Measurements from ENCODE around the gene BAG5.

Gene BAG5

GRCh38 chr14:103600503-103600902 is 38.0 kb upstream of the BAG5 start:
- H2AFZ ChIP-seq (ENCODE audit: low read length): no peak overlapping the region
- H3K9me2 ChIP-seq (replicated peaks; ENCODE audit: low read depth, low read length): no peaks in the 10 kb centered on the region
- H4K20me1 ChIP-seq (ENCODE audit: insufficient read depth, low read length, poor library complexity, severe bottlenecking): no peaks in the 10 kb centered on the region
- H3K4me1 ChIP-seq (ENCODE audit: insufficient read depth, low read length, poor library complexity, severe bottlenecking): peaks cover 7% of the 10 kb centered on the region
- H3K27me3 ChIP-seq (ENCODE audit: insufficient read depth, low read length, poor library complexity, severe bottlenecking): no peaks in the 10 kb centered on the region
- no peak for TF ChIP-seq EZH2phosphoT487 (IDR thresholded peaks at IDR 0.05; ENCODE audit: borderline replicate concordance)
- TF ChIP-seq CTCF (conservative IDR thresholded peaks at IDR 0.05; ENCODE audit: low read length): no peak
- H3K9me3 ChIP-seq (ENCODE audit: insufficient read depth, low read depth, low read length): no peaks in the 10 kb centered on the region
- no peak overlapping the region for H3K4me3 ChIP-seq (ENCODE audit: low read length, poor library complexity, severe bottlenecking)
- H3K36me3 ChIP-seq (ENCODE audit: insufficient read depth, low read length): no peaks in the 10 kb centered on the region
- H3K4me2 ChIP-seq (ENCODE audit: low read depth, low read length, poor library complexity, severe bottlenecking): no peak overlapping the region
- no peaks in the 10 kb centered on the region for H3F3A ChIP-seq (ENCODE audit: low read depth)
- no peak overlapping the region for H3K9ac ChIP-seq (ENCODE audit: low read depth, low read length, poor library complexity, severe bottlenecking)
- H3K79me2 ChIP-seq (ENCODE audit: insufficient read depth, low read length): no peaks in the 10 kb centered on the region

GRCh38 chr14:103597623-103598377 is 35.3 kb upstream of the BAG5 start:
- H3K4me1 ChIP-seq (ENCODE audit: insufficient read depth, low read length, poor library complexity, severe bottlenecking): no peaks in the 10 kb centered on the region
- no peaks in the 10 kb centered on the region for H3K9me2 ChIP-seq (replicated peaks; ENCODE audit: low read depth, low read length)
- TF ChIP-seq EZH2phosphoT487 (IDR thresholded peaks at IDR 0.05; ENCODE audit: borderline replicate concordance) (no peak), CTCF (conservative IDR thresholded peaks at IDR 0.05; ENCODE audit: low read length) (no peak)
- no peaks in the 10 kb centered on the region for H3K79me2 ChIP-seq (ENCODE audit: insufficient read depth, low read length)
- H3K4me3 ChIP-seq (ENCODE audit: low read length, poor library complexity, severe bottlenecking): no peak overlapping the region
- no peaks in the 10 kb centered on the region for H3K36me3 ChIP-seq (ENCODE audit: insufficient read depth, low read length)
- no peak overlapping the region for H2AFZ ChIP-seq (ENCODE audit: low read length)
- no peak overlapping the region for H3K4me2 ChIP-seq (ENCODE audit: low read depth, low read length, poor library complexity, severe bottlenecking)
- no peaks in the 10 kb centered on the region for H3K27me3 ChIP-seq (ENCODE audit: insufficient read depth, low read length, poor library complexity, severe bottlenecking)
- no peak overlapping the region for H3K9ac ChIP-seq (ENCODE audit: low read depth, low read length, poor library complexity, severe bottlenecking)
- no peaks in the 10 kb centered on the region for H4K20me1 ChIP-seq (ENCODE audit: insufficient read depth, low read length, poor library complexity, severe bottlenecking)
- H3K9me3 ChIP-seq (ENCODE audit: insufficient read depth, low read depth, low read length): no peaks in the 10 kb centered on the region
- no peaks in the 10 kb centered on the region for H3F3A ChIP-seq (ENCODE audit: low read depth)

- Histone ChIP-seq H3K36me3 (ENCODE audit: insufficient read depth, low read length) (peaks cover 6% of the 10 kb centered on the region; the same call in 1 of the 2 replicates), H3K9me3 (ENCODE audit: insufficient read depth, low read depth, low read length) (no peaks in the 10 kb centered on the region), H2AFZ (ENCODE audit: low read length) (no peak overlapping the region), H3K9me2 (replicated peaks; ENCODE audit: low read depth, low read length) (no peaks in the 10 kb centered on the region), H3K9ac (ENCODE audit: low read depth, low read length, poor library complexity, severe bottlenecking) (no peak overlapping the region), H3K79me2 (ENCODE audit: insufficient read depth, low read length) (no peaks in the 10 kb centered on the region), H4K20me1 (ENCODE audit: insufficient read depth, low read length, poor library complexity, severe bottlenecking) (no peaks in the 10 kb centered on the region), H3F3A (ENCODE audit: low read depth) (no peaks in the 10 kb centered on the region), H3K4me3 (ENCODE audit: low read length, poor library complexity, severe bottlenecking) (no peak overlapping the region), H3K4me1 (ENCODE audit: insufficient read depth, low read length, poor library complexity, severe bottlenecking) (no peaks in the 10 kb centered on the region), H3K27me3 (ENCODE audit: insufficient read depth, low read length, poor library complexity, severe bottlenecking) (no peaks in the 10 kb centered on the region), H3K4me2 (ENCODE audit: low read depth, low read length, poor library complexity, severe bottlenecking) (no peak overlapping the region)
- TF ChIP-seq EZH2phosphoT487 (IDR thresholded peaks at IDR 0.05; ENCODE audit: borderline replicate concordance) (no peak), CTCF (conservative IDR thresholded peaks at IDR 0.05; ENCODE audit: low read length) (no peak)
Measured at GRCh38 chr14:103594265-103594664, 31.8 kb upstream of the BAG5 start.

Data from Loucy (cell line).